ENCODE results near the gene TAF11L13.
"Not testable (repeated sequence)": the region's sequence is repeated elsewhere in the genome, so short reads cannot be mapped to it uniquely, and the experiment has no call there.

The TAF11L13 gene

DNA sequence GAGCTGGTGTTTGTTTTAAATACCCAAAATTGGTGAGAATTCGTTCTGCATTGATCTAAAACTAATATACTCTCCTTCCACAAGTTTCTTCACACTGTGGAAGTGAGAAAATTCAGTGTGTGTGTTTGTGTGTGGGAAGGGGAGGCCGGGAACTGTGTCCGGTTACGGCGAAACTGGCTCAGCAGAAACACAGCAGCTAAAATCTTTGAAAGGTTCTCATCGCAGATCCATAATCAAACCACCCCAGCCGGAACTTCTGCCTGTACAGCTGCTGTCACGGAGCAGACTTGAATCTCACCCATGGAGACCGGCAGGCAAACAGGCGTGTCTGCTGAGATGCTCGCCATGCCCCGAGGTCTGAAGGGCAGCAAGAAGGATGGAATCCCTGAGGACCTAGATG, at the start of gene TAF11L13:
TAF11L13 (plus strand) TSS at position 301 of the 400 bp plus-strand sequence.
- not testable (repeated sequence) for ATAC-seq, DNase-seq

DNA sequence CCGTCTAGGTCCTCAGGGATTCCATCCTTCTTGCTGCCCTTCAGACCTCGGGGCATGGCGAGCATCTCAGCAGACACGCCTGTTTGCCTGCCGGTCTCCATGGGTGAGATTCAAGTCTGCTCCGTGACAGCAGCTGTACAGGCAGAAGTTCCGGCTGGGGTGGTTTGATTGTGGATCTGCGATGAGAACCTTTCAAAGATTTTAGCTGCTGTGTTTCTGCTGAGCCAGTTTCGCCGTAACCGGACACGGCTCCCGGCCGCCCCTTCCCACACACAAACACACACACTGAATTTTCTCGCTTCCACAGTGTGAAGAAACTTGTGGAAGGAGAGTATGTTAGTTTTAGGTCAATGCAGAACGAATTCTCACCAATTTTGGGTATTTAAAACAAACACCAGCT, 46.2 kb upstream of the TAF11L13 start, which contains the start of gene TAF11L7:
TAF11L7 (minus strand) TSS at position 101 of the 400 bp plus-strand sequence.
- not testable (repeated sequence) for ATAC-seq, DNase-seq

GRCh38 chr5:17590860-17591259, 41.0 kb upstream of the TAF11L13 start, which contains the start of gene TAF11L8:
Gene TAF11L8, minus strand, starts transcription at chr5:17590960.
- not testable (repeated sequence) for ATAC-seq, DNase-seq

- not testable (repeated sequence) for ATAC-seq, DNase-seq
These were observed 37.6 kb upstream of the TAF11L13 start, which contains the start of gene TAF11L9 for GRCh38 chr5:17594255-17594654. Gene TAF11L9, minus strand, starts transcription at chr5:17594394.

GRCh38 chr5:17597728-17598127, 34.2 kb upstream of the TAF11L13 start, which contains the start of gene TAF11L10:
Gene TAF11L10, minus strand, starts transcription at chr5:17597828.
- ATAC-seq, DNase-seq: not testable (repeated sequence)

DNA sequence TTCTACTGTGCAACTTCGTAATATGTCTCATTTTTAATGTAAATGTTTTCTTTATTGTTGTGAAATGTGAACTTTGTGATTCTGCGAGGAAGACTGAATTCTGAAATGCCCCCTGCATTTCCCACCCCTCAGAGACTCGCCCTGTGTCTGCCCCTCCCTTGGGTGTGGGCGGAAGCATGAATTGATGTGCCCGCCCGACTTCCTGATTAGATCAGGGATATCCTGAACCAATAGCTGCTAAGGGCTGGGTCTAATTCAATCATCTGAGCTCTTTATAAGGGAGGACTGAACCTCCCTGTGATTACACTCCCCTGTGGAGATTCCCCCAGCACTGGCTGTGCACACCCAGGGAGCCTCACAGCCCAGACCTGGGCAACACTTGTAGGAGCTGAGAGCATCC, 28.0 kb upstream of the TAF11L13 start, which contains the start of gene TAF11L11:
TAF11L11 (plus strand) TSS at position 304 of the 400 bp plus-strand sequence.
- not testable (repeated sequence) for ATAC-seq, DNase-seq

GRCh38 chr5:17604951-17605350, 26.9 kb upstream of the TAF11L13 start:
- no peak for ATAC-seq
- no peak for DNase-seq

GRCh38 chr5:17607461-17607860, 24.4 kb upstream of the TAF11L13 start:
- not testable (repeated sequence) for DNase-seq, ATAC-seq

GRCh38 chr5:17610092-17610491, 21.8 kb upstream of the TAF11L13 start, which contains the start of gene TAF11L12:
Gene TAF11L12, plus strand, starts transcription at chr5:17610392.
- not testable (repeated sequence) for ATAC-seq, DNase-seq

DNA sequence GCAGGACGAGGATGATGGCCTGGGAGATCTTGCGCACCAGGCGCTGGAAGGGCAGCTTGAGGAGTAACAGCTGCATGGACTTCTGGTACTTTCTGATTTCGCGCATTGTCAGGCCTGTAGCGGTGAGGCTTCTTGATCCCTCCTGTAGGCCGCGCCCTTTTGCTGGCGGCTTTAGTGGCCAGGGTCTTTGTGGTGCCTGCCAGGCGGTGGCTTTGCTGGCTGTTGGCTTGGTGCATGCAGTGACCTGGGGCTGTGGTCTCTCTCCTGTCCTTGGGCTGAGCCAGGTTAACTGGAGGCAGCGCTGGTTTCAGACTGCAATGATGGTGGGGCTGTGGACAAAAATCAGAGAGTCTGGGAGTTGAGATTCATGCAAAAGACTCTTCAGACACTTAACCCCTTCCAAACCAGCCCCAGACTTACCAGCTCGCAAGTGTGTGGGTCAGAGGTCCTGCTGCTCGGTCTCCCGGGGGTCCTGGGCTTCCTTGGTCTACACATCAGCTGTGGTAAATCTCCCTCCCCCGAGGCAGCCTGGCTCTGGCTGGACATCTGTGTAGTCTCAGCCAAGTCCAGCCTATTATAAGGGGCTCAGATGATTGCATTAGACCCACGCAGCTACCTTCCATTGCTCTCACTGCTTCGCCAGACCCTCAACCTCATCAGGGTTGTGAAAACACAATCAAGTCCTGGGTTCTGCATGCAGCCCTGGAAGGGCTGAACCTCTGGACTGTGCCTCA, 16.8 kb upstream of the TAF11L13 start:
- no peak for ATAC-seq
- DNase-seq, result no peak

DNA sequence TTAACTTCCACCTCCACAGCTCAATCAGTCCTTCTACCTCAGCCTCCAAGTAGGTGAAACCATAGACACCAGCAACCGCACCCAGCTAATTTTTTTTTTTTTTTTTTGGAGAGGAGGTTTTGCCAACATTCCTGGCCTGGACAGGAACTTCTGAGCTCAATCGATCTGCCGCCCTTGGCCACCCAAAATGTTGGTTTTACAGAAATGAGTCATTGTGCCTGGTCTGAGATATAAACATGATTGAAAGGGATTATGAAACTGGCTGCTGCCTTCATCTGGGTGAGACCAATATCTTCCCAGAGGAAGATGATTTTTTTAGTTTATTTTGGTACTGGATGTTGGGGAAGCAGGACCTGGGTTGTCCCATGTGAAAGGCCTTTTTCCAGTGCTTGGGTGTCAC, 12.5 kb upstream of the TAF11L13 start:
- no peak for ATAC-seq
- no peak for DNase-seq

- DNase-seq (no peak), ATAC-seq (no peak)
These were observed 11.3 kb upstream of the TAF11L13 start for GRCh38 chr5:17620627-17621026.

GRCh38 chr5:17625686-17626085, 6.2 kb upstream of the TAF11L13 start:
- no peak for ATAC-seq
- DNase-seq, result no peak

DNA sequence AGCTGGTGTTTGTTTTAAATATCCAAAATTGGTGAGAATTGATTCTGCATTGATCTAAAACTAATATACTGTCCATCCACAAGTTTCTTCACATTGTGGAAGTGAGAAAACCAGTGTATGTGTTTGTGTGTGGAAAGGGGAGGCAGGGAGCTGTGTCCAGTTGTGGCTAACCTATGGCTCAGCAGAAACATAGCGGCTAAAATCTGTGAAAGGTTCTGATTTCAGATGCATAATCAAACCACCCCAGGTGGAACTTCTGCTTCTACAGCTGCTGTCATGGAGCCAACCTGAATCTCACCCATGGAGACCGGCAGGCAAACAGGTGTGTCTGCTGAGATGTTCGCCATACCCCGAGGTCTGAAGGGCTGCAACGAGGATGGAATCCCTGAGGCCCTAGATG, 2.3 kb downstream of the TAF11L13 start, which contains the start of gene TAF11L14:
TAF11L14 (plus strand) TSS at position 301 of the 400 bp plus-strand sequence.
- ATAC-seq, result no peak
- no peak for DNase-seq

- not testable (repeated sequence) for ATAC-seq, DNase-seq
These were observed 17.3 kb downstream of the TAF11L13 start for GRCh38 chr5:17649232-17649631.

- ATAC-seq, DNase-seq: not testable (repeated sequence)
These were observed 23.4 kb downstream of the TAF11L13 start for GRCh38 chr5:17655201-17655759.

- DNase-seq (no peak), ATAC-seq (no peak)
These were observed 24.0 kb downstream of the TAF11L13 start for GRCh38 chr5:17655921-17656320.

DNA sequence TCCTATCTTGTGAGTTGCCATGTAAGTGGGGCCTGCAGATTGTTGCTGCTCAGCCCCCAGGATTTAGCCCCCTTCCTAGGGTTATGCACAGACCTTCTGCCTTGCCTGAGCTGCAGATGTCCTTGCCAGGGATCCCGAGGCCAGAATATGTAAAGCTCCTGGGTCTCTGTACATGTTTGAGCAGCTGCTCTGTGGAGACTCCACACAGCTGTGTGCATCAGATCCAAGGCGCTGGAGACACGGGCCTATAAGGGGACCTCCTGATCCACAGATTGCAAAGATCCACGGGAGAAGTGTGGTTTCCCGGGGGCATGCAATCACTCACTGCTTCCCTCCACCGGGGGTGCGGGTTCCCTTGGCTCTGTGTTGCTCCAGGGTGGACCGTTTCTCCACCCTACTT, 31.3 kb downstream of the TAF11L13 start:
- no peak for DNase-seq
- no peak for ATAC-seq

- DNase-seq, result no peak
These were observed 33.9 kb downstream of the TAF11L13 start for GRCh38 chr5:17665836-17666235.

GRCh38 chr5:17666726-17667235, 34.9 kb downstream of the TAF11L13 start:
- no peak for DNase-seq
- no peak for ATAC-seq

More at GRCh38 chr5:17665836-17666235, 33.9 kb downstream of the TAF11L13 start:
- ATAC-seq, result no peak

- ATAC-seq (no peak), DNase-seq (no peak)
These were observed 38.5 kb downstream of the TAF11L13 start for GRCh38 chr5:17670353-17670752.

- no peak for DNase-seq
These were observed 47.0 kb downstream of the TAF11L13 start for GRCh38 chr5:17678751-17679324.

More at GRCh38 chr5:17678751-17679324, 47.0 kb downstream of the TAF11L13 start:
- no peak for ATAC-seq
